CD4-positive, alpha-beta T cell treated with Interleukin-4 for 1 hour (primary cell): ENCODE measurements around the gene IFT74.

Experiments used
- DNase-seq, 2 donors: peaks; one replicate each; pipeline ENCODE4 v3.0.0-alpha.2; 2020 to 2022

The IFT74 gene

DNA sequence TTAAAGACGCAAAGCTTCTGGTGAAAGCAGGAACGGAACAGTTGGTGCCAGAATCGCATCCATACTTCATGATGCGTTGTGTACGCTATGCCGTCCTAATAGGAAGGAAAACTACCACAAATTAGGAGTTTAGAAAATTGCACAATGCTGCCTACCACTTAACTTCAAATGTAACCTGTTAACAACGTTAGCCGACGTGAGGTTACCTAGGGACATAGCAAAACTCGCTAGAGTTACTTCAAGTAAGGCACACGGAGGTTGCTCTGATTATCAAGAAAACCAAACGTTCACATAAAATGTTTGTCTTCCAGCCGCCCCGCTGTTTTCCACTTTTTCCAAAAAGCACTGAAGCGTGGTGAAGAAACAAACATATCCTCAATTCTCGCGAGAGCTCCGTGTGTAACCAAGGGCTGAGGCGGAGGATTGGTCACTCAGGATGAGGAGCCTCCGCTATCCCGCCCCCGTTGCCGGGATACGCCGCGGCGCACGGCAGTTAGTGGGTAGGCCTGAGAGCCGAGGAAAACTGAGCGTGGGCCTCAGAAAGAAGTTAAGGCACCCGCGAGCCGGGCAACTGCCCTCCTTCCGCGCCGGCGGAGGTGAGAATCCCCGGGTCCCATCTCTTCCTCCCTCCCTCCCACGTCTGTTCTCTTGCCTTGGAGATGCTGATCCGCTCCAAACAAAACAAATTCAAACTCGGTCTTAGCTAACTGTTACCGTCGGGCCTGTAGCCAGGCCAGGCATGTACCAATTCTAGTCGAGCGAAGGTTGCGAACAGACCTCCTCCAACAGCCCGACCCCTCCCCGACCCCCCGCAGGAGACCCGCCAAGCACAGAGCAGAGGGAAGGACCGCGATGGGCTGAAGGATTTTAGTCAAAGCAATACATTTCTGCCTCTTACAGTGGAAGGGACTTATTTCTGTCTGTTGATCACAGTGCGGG is at the start of gene IFT74:
Gene IFT74, plus strand, starts transcription at position 492 of the 939 bp plus-strand sequence. CDS start 5,556 bp downstream, outside the sequence.
- DNase-seq, result peak; percentile 95

DNA sequence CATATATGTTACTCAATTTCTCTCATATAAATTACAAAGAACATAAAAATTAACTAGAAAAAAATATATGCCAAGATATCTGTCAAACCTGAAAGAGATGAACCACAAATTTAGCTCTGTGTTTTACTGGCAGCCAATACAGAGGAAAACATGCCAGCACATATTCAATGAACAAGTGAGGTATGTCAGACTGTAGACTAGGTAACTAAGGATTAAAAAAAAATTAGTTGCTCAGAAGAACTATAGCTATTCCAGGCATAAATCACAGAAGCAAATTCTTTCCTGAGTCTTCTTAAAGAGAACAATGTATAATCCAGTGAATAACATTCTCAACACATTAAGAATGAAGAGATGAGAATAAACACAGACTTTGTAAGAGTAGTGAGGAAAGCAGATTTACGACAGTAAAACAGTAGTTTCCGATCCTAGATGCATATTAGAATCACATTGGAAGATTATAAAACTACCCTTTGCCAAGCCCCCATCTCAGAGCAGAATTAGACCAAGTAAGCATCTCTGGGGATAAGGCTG is 43.0 kb upstream of the IFT74 start:
- no peak for DNase-seq

DNA sequence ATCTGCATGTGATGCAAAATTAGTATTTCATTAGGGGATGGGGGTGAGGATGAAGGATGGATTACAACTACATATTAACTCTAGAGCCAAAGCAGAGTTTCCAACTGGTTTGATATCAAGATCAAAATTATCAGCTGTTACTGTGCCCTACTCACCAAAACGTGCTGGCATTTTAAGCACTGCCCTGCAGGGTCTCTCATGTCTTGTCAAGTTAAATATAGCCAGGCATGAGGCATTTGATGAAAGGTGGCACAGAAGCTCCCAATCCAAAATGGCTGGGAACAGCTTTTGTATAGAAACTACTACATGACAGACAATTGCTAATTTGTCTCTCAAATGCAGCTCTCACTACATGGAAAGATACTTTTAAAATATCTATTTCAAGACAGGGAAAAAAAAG is 36.5 kb upstream of the IFT74 start:
- no peak for DNase-seq

DNA sequence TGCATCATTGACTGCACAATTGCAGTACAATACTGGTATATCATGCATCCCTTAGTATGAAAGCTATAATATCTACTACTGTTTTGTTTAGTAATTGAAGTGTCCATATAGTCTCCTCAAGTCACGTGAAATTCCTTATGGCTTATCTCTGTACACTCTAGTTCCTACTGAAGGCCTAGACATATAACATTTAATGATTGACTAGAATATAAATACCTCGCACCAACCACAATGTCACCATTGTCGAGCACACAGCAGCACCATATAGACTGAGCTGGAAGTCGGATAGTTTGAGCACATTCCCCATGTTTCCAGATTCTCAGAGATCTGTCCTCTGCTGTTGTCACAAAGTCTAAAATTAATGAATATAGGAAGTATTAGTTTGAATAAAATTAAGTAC is 30.6 kb upstream of the IFT74 start:
- DNase-seq, result no peak

DNA sequence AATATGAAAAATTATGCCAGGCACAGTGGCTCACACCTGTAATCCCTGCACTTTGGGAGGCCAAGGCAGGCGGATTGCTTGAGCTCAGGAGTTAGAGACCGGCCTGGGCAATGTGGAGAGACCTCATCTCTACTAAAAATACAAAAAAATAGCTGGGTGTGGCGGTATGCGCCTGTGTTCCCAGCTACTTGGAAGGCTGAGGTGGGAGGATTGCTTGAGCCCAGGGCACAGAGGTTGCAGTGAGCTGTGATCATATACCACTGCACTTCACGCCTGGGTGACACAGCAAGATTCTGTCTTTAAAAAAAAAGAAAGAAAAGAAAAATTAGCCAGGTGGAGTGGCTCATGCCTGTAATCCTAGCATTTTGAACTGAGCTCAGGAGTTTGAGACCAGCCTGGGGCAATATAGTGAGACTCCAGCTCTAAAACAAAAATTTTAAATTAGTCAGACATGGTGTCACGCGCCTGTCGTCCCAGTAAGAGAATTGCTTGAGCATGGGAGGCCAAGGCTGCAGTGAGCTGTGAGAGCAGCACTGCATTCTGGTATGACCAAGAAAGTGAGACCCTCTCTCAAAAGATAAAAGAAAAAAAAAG is 27.2 kb upstream of the IFT74 start:
- DNase-seq, result no peak

DNA sequence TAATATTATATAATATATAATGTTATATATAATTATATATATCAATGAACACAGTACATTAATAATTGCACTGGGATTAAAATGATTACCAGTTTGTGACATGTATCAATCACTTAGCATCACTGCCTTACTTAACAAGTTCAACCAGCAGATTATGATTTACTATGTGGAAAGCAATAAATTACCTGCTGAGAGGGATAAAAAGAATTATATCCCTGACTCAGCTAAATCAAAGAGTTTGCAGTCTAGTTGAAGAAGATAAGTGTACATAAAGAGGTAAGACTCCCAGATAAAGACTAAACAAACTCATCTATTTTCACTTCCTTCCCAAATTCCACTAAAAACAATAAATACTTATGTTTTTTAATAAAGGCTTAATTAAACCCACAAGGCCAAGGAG is 20.4 kb upstream of the IFT74 start:
- DNase-seq, result no peak

DNA sequence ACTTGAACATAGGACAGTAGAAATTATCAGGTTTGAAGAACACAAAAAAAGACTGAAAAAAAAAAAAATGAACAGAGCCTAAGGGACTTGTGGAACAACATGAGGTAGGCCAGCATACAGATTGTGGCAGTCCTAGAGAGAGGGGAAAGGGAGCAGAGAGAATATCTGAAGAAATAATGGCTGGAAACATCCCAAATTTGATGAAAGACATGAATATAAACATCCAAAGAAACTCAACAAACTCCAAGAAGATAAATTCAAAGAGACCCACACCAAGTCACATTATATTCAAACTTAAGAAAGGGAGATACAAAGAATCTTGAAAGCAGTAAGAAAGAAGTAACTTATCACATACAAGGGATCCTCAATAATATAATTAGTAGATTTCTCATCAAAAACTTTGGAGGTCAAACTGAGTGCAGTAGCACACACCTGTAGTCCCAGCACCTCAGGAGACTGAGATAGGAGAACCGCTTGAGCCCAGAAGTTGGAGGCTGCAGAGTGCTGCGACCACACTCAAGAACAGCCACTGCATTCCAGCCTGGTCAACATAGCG is 18.3 kb upstream of the IFT74 start:
- no peak for DNase-seq

DNA sequence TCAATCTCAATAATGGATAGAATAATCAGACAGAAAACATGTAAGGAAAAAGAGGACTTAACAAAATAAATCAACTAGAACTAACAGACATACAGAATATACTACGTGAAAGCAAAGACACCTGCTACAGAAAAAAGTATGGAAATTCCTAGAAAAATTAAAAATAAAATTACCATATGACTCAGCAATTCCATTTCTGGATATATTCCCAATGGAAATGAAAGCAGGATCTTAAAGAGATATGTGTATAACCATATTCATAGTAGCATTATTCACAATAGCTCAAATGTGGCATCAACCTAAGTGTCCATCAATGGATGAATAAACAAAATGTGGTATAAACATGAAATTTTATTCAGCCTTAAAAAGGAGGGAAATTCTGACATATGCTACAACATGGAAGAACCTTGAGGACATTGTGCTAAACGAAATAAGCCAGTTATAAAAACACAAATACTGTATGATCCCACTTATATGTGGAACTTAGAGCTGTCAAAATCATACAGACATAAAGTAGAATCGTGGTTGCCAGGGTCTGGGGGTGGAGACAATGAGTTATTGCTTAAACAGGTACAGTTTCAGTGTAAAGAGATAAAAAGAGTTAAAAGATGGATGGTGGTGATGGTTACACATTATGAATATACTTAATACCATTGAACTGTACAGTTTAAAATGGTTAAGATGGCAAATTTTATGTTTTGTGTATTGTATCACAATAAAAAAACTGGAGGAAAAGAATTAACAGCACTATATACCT is 16.1 kb upstream of the IFT74 start:
- DNase-seq, result no peak

DNA sequence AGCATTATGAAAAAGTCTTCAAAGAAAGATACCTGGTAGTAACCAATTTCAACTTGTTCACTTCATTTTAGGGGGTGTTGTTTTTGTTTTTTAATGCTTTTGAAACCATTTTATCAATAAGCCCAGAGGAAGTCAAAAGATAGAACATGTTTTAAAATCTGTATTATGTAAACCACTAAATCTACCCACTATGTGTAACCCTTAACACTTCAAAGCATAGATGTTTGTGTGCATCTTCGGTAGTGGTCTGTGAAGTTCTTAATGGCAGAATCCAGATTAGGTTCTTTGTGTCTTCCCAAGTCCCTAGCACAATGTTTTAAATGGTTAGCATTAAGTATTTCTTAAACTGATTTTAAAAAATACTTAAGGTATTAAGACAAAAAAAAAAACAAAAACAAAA is 15.4 kb upstream of the IFT74 start:
- no peak for DNase-seq

DNA sequence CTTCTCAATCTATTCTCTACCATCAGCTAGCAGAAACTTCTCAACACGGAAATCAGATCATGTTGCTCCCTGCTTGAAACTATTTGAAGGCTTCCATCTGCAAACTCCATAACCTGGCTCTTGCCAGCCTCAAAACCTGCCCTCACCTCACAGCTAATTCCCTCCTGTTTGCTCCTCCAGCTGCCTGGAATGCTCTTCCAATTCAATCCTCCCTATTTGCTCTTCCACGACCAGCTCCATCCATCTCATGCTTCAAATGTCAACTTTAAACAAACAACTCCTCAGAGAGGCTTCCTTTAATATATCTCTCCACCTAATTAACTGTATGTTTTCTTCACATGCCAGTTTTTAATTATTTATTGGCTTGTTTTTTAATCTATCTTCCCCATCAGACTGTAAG is 10.6 kb upstream of the IFT74 start:
- DNase-seq, result no peak

DNA sequence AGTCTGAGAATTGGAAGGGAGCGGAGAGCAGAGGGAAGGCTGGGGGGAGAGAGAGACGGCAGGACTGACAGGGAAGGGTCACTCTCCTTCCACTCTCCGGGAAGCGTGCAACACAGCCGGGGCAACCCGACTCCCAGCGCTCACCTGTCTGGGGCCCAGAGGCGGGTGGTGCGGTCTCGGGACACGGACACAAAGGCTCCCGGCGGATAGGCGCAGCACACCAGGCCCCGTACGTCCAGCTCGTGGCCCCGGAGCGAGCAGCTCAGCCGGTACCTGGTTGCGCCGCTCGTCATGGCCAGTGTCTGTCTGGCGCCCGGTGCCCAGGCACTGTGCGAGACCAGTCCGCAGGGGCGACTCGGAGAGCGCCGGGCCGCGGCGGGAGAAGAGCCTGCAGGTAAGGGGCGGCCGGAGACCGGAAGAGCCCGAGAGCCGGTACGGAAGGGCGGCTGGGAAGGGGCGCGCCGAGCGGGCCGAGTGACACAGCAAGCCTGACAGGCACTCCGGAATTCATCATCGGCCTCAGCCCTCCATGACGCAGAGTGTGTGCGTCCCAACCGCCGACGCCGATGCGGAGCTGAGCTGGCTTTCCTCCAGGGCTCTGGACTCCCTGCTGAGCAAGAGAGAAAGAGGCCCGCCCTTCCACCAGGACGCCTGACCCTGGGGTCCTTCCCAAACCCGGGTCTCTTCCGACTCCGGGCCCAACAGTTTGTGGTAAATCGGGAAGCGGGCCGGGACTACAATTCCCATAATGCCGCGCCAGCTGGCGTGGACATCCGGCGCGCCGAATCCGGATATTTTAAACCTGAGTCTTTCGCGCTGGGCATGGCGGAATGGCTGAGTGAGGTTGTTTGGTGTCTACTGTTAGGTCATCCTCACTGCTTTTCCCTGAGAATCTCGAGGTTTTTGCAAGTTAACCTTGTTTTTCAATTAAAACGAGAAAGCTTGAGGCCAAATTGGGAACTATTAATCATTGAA is 9.2 kb upstream of the IFT74 start, which contains the start of gene PLAA:
Gene PLAA, minus strand, starts transcription at position 490 of the 975 bp plus-strand sequence. Its CDS starts 197 bp downstream, at position 293.
- peak; percentile 85 to 86 for DNase-seq

DNA sequence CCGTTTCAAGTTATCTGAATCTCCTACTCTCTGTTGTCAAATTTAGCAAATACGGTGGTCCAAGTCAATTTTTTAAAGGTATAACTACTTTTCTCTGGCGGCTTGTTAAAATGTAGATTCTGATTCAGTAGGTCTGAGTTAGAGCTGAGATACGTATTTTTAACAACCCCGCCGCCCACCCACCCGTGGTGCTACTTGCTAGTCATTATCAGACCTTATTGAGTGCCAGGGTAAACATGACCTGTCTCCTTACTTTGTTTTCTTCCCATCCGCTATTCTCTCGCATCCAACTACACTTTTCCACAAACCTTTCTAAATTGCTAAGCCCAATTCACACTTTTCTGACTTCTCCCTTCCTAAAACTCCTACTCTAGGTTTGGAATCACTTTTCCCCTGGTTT is 8.5 kb upstream of the IFT74 start:
- DNase-seq, result peak in 1 of 2 donors; percentile 18

DNA sequence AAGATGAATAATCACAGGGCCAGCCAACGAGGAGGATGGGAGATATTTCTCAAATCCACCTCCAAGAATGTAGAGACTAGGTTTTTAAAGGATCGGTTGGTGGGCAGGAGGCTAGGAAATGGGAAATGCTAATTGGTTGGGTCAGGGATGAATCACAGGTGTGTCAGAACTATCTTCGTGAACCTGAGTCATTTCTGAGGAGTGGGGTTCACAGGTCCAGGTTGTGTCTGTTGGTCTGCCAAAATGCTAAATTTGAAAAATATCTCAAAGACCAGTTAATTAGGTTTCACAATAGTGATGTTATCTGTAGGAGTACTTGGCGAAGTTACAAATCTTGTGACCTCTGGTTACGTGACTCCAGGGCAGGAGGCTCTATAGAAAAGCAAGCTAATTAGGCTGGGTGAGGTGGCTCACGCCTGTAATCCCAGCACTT is 6.6 kb upstream of the IFT74 start:
- no peak for DNase-seq

DNA sequence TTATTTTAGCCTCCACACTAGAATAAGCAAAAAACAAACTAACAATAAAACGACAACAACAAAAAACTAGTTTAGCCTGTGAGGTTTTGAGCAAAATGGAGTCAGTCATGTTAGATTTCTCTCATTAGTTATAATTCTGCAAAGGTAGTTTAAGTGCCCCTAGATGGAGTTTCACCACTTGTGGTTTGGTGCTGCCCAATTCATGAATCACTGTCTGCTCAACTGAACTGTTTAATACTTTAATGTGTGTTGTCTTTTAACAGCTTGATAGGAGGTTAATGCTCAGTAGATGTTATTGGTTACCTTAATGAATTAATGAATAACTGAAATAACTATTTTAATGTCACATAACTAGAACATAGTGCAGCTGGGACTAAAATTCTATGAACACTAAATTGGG is 5.7 kb upstream of the IFT74 start:
- no peak for DNase-seq

DNA sequence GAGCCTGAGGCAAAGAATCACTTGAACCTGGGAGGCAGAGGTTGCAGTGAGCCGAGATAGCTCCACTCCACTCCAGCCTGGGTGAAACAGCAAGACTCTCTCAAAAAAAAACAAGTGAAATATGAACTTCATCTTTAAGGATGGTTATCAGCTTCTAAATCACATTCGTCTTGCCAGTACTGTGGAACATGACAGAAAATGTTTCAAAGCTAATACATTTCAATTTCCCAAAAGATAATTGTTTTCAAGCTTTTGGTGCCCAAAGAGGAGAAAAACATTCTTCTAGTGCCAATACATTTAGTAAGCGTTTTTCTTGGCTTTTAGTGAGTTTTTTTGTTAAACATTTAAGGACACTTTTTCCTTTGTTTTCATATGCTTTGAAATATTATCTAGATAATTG is 4.4 kb upstream of the IFT74 start:
- no peak for DNase-seq

DNA sequence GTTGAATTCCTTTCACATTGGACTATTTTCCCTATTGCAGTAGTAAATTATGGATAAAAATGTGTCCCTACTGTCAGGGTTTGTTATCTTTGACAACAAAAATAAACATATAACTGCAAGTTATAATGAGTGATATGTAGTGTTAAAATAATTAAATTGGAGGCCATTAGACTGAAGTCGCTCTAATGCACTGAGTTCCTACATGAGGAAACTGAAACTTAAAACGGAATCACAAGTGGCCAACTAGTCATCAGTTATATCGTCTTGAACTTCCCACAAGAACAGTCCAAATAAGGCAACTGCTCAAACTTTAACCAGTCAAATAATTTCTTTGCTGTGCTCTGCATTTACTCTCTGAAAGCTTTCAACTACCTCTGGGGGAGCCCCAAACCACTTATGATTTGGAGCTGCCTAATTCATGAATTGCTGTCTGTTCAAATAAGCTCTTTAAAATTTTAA is 2.1 kb upstream of the IFT74 start:
- DNase-seq, result peak in 1 of 2 donors; percentile 43

DNA sequence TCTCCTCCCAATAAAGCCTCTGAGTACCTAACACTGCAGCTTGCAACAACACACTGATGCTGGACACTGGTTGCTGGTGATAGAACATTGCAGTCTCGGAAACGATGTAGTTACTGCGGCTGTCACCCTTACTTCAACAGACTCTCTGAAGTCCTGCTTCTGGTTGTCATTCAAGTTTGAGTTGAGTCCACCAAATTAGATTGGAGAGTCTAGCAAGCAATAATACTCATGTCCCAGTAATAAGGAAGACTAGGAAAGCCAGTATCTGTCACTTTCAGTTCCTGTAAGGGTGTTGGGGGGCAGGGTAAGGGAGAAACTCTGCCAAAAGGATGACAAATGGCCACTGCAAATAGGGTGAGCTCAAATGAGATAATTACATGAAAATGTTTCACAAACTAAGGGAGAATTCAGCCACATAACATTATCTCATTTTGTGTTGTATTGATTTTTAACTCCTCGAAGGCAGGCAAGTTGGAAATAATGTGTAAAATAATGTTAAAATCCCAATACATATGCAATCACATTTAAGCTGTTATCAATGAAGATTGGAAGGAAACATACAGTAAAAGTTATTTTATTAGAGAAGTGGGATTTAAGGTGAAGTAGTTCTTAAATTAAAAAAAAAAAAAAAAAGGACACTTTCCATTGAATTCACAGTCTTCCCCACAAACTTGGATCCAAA is 849 bp upstream of the IFT74 start:
- DNase-seq, result no peak

DNA sequence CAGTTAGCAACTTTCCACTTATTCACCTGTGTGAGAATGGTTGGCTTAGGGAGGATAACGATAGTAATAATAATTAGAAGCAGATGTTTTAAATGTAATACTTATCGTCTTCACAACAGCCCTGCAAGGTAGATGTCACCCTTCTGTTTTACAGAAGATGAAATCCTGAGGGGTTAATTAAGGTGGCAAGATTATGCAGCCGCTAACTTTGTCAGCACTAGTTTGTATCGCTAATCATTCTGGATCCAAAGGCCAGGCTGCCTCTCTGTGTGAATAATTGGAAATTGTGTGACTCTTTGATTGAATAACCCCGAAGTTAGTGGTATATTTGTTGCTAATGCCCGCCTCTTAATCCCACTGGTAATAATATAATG is 635 bp downstream of the IFT74 start:
- no peak for DNase-seq

DNA sequence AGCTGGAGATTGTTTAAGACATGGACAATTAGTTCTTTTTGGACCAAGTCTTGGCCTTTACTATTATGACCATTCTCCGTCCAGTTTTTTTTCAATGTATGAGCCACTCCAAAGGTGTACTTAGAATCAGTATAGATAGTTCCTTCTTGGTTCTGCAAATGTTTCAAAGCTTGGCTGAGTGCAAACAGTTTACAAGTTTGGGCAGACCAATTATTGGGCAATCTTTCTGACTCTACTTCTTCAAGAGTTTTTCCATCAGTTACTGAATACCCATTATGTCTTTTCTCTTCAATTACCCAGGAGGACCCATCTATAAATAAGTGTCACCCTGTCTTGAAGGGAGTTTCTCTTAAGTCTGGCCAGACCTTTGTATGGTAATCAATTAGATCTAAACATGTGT is 15.5 kb downstream of the IFT74 start:
- no peak for DNase-seq

DNA sequence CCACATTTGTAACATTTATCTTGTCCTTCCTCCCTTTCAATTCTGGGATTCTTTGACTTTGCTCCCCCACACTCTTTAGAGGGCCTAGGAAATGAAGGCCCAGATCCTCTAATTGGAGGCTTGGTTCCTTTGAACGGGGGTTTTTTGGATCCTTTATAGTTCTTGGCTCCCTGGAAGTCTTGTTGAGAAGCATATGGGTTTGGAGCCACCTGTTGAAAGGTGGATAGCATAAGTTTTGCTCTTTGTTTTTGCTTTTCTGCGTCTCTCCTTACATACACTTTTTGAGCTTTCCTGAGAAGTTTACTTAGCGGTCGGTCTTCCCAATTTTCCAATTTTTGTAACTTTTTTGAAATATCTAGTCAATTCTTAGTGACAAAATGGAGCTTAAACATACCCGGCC is 17.8 kb downstream of the IFT74 start:
- no peak for DNase-seq

DNA sequence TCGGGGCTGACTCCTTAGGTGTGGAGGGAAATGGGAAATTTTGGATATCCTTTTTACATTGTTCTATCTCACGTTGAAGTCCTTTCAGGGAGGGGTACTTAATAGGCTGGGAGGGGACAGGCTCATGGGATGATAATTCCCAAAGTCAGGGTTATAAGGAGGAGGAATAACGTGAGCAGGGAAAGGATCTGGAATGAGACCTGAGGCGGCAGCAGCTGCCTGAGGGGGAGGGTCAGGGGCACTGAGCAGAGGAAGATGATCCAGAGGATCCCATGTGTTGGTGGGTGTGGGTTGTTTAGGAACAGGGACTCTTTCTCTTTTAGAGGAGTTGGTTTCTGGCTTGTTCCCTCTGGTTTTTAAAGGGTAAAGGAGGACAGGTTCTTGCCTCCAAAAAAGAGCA is 18.7 kb downstream of the IFT74 start:
- DNase-seq, result no peak
